HEK293 (cell line): ENCODE measurements around the gene UBR4.

Source experiments
- CTCF ChIP-seq: fragments of 450-650 bp; formaldehyde crosslinking; IDR thresholded peaks from 2 replicates; pipeline ENCODE4 v1.5.1; 2016; ENCODE audit warnings: missing biosample characterization, missing genetic modification characterization
- YY1 ChIP-seq: fragments of 450-650 bp; formaldehyde crosslinking; IDR thresholded peaks from 2 replicates; pipeline ENCODE4 v1.5.1; 2018; ENCODE audit warnings: missing biosample characterization, missing genetic modification characterization
- ZIC2 ChIP-seq: fragments of 450-650 bp; formaldehyde crosslinking; IDR thresholded peaks from 2 replicates; pipeline ENCODE4 v1.5.1; 2016; ENCODE audit warnings: missing biosample characterization, missing genetic modification characterization
- ZNF571 ChIP-seq: fragments of 450-650 bp; formaldehyde crosslinking; IDR thresholded peaks from 2 replicates; pipeline ENCODE4 v1.5.0; 2017; ENCODE audit warnings: missing biosample characterization, missing genetic modification characterization

- TF ChIP-seq CTCF (tag by site-specific recombination): no peak
- TF ChIP-seq YY1 (tag by site-specific recombination): no peak
- TF ChIP-seq ZIC2 (tag by site-specific recombination): no peak
- TF ChIP-seq ZNF571 (tag by site-specific recombination): no peak
These were observed 135.0 kb downstream of the UBR4 start for GRCh38 chr1:19074902-19075721.
